GM18505 (cell line): ENCODE data around the gene CNR1.
A peak's percentile ranks its signal among the peaks of the same experiment; 100 is the strongest.

Experiments used
- ATAC-seq: cut with Tn5 transposase; IDR thresholded peaks from one replicate; pipeline ENCODE4 v1.9.1; 2021; ENCODE audit not compliant: unreplicated experiment
- POLR2A ChIP-seq: IDR thresholded peaks from 4 replicates; pipeline ENCODE4 v1.6.1; 2011; ENCODE audit warnings: borderline replicate concordance; ENCODE audit not compliant: insufficient read depth, insufficient read length; ENCODE audit errors: extremely low read depth

Gene CNR1

DNA sequence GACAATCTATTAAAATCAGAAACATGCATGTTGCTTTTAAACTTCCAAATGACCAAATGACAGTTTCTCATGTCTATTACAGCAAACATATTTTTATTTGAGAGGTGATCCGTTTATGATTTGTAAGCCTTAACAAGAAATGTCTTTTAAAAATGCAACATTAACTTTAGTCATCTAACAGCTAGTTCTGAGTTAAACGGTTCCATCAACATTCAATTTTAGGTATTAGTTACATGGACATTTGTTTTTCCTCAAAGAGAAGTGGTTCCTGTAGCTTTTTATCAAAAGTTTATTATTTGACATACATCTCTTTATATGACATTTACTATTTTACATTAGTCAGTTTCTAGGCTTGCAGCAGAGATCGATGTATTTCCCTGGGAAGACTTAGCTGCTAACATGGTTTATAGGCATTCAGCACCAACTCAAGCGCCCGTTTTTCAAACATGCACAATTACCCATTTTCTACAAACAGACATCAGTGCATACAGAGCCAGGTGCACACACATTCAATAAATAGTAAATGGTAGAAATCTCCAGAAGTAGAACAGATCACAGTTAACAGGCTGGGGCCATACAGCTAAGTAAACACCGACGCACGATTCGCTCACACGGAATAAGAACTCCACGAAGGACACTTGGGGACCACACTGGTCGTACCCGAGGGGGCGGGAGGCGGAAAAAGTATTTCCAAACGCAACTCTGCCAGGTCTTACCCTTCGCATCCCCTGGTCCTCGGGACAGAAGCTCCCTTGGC, 882 bp downstream of the CNR1 start:
- TF ChIP-seq POLR2A: no peak
- no peak for ATAC-seq

- no peak for TF ChIP-seq POLR2A
- ATAC-seq: no peak
These were observed 2.1 kb downstream of the CNR1 start for GRCh38 chr6:88164061-88164460.

GRCh38 chr6:88163616-88164015, 2.5 kb downstream of the CNR1 start:
- no peak for TF ChIP-seq POLR2A
- ATAC-seq: no peak

GRCh38 chr6:88161940-88162339, 4.2 kb downstream of the CNR1 start:
- TF ChIP-seq POLR2A: no peak
- ATAC-seq: no peak

GRCh38 chr6:88157106-88157505, 9.0 kb downstream of the CNR1 start:
- no peak for TF ChIP-seq POLR2A
- ATAC-seq: no peak

GRCh38 chr6:88145298-88145963, 20.7 kb downstream of the CNR1 start:
- no peak for TF ChIP-seq POLR2A
- no peak for ATAC-seq

DNA sequence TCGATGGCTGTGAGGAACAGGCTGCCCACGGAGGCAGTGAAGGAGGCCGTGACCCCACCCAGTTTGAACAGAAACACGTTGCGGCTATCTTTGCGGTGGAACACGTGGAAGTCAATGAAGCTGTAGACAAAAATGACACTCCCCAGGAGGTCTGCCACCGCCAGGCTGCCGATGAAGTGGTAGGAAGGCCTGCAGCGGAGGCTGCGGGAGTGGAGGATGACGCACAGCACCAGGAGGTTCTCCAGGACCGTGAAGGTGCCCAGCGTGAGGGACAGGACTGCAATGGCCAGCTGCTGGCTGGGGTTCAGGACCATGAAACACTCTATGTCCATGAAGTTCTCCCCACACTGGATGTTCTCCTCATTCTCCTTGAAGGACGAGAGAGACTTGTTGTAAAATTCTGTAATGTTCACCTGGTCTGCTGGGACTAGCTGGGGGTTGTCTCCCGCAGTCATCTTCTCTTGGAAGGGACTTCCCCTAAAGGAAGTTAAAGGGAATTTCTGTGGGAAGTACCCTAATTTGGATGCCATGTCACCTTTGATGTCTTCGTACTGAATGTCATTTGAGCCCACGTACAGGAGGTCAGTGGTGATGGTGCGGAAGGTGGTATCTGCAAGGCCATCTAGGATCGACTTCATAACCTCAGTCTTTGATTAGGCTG, 21.4 kb downstream of the CNR1 start:
- ATAC-seq: no peak

GRCh38 chr6:88143421-88144157, 22.6 kb downstream of the CNR1 start:
- ATAC-seq: no peak
- TF ChIP-seq POLR2A: no peak

More for the DNA sequence above, 21.4 kb downstream of the CNR1 start:
- TF ChIP-seq POLR2A: no peak

GRCh38 chr6:88142297-88142668, 23.9 kb downstream of the CNR1 start:
- ATAC-seq: no peak
- no peak for TF ChIP-seq POLR2A

DNA sequence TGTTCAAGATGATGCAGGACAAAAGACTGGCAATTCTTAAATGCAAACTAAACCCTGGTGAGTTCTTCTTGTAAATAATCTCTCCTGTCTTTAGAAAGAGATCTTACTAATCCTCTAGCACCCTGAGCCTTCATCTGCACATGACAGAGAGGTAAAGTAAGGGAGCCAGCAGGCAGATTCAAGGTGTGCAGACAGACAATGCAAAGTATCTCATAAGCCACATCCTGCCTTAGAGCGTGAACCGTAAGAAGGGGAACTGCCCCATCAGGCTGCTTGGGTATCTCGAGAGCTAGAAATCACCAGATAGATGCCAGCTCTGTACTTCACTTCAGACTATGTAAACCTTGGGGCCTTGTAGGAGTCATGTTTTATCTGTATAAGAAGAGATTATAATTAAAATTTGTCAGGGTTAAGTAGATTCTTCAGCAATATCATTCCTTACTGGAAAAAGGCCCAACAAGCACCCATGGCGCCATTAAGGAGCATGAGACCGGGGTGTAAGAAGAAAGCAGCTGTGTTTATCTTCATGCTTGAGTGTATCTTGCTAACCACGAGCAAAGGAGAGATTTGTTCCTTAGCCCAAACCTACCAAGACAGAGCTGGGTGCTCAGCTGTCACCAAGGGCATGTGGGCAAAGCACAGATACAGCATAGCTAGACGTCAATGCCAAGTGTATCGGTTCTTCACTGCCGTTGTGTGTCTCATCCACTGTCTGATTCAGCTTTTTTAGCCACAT, 24.4 kb downstream of the CNR1 start:
- TF ChIP-seq POLR2A: no peak
- ATAC-seq: peak; percentile 96

DNA sequence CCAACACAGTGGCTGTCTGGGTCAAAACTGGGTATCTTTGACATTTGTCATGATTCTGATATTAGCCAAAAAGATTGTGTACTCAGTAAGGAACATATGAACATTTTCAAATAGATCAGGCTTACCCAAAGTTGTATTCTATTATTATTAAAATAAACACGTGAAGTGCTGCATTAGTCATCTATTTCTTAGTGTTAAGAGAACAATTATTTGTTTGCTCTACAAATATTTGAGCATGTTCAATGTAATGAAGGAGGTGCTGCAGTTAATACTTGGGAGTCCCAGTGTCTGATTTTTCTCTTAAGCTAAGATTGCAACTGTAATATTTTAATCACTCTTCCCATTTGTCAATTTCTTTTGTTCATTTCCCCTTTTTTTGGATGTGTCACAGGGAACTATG, 28.2 kb downstream of the CNR1 start:
- ATAC-seq: no peak
- no peak for TF ChIP-seq POLR2A

GRCh38 chr6:88135578-88136114, 30.5 kb downstream of the CNR1 start:
- ATAC-seq: peak; percentile 82
- no peak for TF ChIP-seq POLR2A

- ATAC-seq: no peak
- no peak for TF ChIP-seq POLR2A
These were observed 31.6 kb downstream of the CNR1 start for GRCh38 chr6:88134575-88134974.

DNA sequence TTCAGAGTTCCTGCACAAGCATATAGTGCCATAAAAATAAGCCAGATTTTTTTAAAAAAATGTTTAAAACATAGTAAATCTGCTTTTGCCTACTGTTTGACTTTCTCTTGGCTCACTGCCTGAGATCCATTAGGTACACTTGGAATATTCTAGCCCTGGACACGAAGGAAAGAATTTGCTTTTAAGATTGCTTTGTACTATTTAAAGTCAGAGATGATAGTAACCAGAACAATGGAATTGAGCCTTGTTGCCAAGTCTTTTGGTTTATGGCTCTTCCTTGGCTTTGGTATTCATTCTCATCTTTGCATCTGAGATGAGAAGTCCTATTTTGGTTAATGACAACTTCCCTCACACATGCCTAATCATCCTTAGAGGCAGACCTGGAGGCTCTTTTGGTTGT, 32.4 kb downstream of the CNR1 start:
- ATAC-seq: no peak
- no peak for TF ChIP-seq POLR2A
